ENCODE measurements around the gene GALNT14.

DNA sequence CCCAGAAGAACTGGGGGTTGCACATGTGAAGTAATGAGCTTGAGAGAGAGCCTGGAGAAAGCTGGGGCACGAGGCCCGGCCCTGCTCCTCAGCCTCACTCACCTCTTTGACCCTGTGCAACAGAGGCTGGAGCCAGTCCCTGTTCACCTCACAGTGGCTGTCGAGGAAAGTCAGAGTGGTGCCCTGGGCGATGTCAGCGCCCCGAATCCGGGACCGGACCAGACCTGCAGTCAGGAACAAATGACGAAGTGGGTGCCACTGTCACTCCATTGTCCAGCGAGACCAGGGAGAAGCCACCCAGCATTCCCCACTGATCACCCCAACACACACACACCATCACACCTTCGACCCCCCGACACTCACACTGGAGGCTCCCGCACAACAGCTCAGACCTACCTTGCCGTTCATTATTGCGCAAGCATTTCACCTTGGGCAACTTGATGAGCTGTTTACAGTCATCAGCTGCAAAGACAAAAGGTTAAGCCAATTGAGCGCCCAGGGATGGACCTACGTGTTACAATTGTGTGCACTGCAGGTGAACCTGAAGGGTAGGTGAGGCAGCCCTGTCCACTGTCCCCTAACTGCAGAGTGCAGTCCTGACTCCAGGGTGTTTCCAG, 182.6 kb downstream of the GALNT14 start:
- TF ChIP-seq, protein P1, sequence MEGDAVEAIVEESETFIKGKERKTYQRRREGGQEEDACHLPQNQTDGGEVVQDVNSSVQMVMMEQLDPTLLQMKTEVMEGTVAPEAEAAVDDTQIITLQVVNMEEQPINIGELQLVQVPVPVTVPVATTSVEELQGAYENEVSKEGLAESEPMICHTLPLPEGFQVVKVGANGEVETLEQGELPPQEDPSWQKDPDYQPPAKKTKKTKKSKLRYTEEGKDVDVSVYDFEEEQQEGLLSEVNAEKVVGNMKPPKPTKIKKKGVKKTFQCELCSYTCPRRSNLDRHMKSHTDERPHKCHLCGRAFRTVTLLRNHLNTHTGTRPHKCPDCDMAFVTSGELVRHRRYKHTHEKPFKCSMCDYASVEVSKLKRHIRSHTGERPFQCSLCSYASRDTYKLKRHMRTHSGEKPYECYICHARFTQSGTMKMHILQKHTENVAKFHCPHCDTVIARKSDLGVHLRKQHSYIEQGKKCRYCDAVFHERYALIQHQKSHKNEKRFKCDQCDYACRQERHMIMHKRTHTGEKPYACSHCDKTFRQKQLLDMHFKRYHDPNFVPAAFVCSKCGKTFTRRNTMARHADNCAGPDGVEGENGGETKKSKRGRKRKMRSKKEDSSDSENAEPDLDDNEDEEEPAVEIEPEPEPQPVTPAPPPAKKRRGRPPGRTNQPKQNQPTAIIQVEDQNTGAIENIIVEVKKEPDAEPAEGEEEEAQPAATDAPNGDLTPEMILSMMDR (IDR thresholded peaks at IDR 0.05), result no peak
- no peak for TF ChIP-seq EZH2 (IDR thresholded peaks at IDR 0.05)
